PC-9 (cell line): ENCODE measurements around the gene STK38L. TPM values are rescaled to one million over a fixed set of nuclear protein-coding genes. Genes with fewer than 3 reads are reported as not detected.

Source experiments
- BruUV-seq: library from RNA; stranded (reverse); fragments of 400-500 nt; replicated peaks from 2 replicates; lab custom pipeline; 2021; lab: Mats Ljungman, UMichigan
- CTCF ChIA-PET: fragments of 300-600 bp; sonication (Branson Sonifier 250); formaldehyde crosslinking; loops from one replicate; lab custom pipeline; 2022; ENCODE audit warnings: antibody characterized with exemption; lab: Charles Lee
- POLR2A ChIA-PET: fragments of 300-600 bp; sonication (Branson Sonifier 250); formaldehyde crosslinking; loops from one replicate; lab custom pipeline; 2022; ENCODE audit warnings: antibody characterized with exemption; ENCODE audit not compliant: unreplicated experiment; lab: Charles Lee
- DNase-seq, 2 experiments: peaks; one replicate each; pipeline versions ENCODE4 v3.0.0 to v3.0.0-alpha.2; 2015 to 2022; ENCODE audit warnings: mixed read lengths in 1 of 2
- H2AFZ ChIP-seq: fragments of 200-600 bp; sonication (generic); 2 replicates; pipeline ENCODE4 v1.8.1; 2017; ENCODE audit warnings: antibody characterized with exemption
- H3F3A ChIP-seq: fragments of 200-600 bp; sonication (generic); 2 replicates; pipeline ENCODE4 v1.8.1; 2017; ENCODE audit warnings: antibody characterized with exemption, mild to moderate bottlenecking, low read depth; ENCODE audit not compliant: insufficient read depth
- H3K27ac ChIP-seq: fragments of 200-600 bp; sonication (generic); 2 replicates; pipeline ENCODE4 v1.6.1; 2016; ENCODE audit warnings: mixed run types
- H3K27me3 ChIP-seq: fragments of 200-600 bp; sonication (generic); 2 replicates; pipeline ENCODE4 v1.6.1; 2016; ENCODE audit warnings: low read depth, mixed run types; ENCODE audit not compliant: insufficient read depth
- H3K36me3 ChIP-seq: fragments of 200-600 bp; sonication (generic); 2 replicates; pipeline ENCODE4 v1.6.1; 2016; ENCODE audit warnings: low read depth, mixed run types
- H3K4me1 ChIP-seq: fragments of 200-600 bp; sonication (generic); replicated peaks from 2 replicates; pipeline ENCODE4 v1.6.1; 2016; ENCODE audit warnings: mixed run types; ENCODE audit not compliant: insufficient read depth
- H3K4me2 ChIP-seq: fragments of 200-600 bp; sonication (generic); 2 replicates; pipeline ENCODE4 v1.6.1; 2017; ENCODE audit warnings: mixed run types
- H3K4me3 ChIP-seq: fragments of 200-600 bp; sonication (generic); 2 replicates; pipeline ENCODE4 v1.6.1; 2016; ENCODE audit warnings: mixed run types
- H3K79me2 ChIP-seq: fragments of 200-600 bp; sonication (generic); 2 replicates; pipeline ENCODE4 v1.6.1; 2017; ENCODE audit warnings: low read depth, mixed run types
- H3K9me2 ChIP-seq: fragments of 200-600 bp; sonication (generic); 2 replicates; pipeline ENCODE4 v1.8.1; 2017; ENCODE audit warnings: mild to moderate bottlenecking; ENCODE audit not compliant: insufficient read depth
- H3K9me3 ChIP-seq: fragments of 200-600 bp; sonication (generic); 2 replicates; pipeline ENCODE4 v1.8.1; 2016; ENCODE audit warnings: low read depth; ENCODE audit not compliant: insufficient read depth
- H4K20me1 ChIP-seq: fragments of 200-600 bp; sonication (generic); 2 replicates; pipeline ENCODE4 v1.8.1; 2017; ENCODE audit not compliant: insufficient read depth
- CTCF ChIP-seq: fragments of 200-600 bp; sonication (generic); conservative IDR thresholded peaks from 2 replicates; pipeline ENCODE4 v1.6.1; 2017; ENCODE audit warnings: mixed run types, antibody characterized with exemption, mild to moderate bottlenecking, moderate library complexity
- EZH2 ChIP-seq: fragments of 200-600 bp; sonication (generic); IDR thresholded peaks from 2 replicates; pipeline ENCODE4 v1.8.0; 2017; ENCODE audit warnings: antibody characterized with exemption, low read depth
- intact Hi-C: fragments of 100-400 bp; cut with micrococcal nuclease; formaldehyde crosslinking; loops from one replicate; pipeline ENCODE4 v1.10.0; 2022; ENCODE audit not compliant: unreplicated experiment
- total RNA-seq: library from RNA; stranded (reverse); gene quantifications from 2 replicates; pipeline ENCODE4 v1.2.3, GENCODE V29; 2021

The STK38L gene
- total RNA-seq, 1 experiment from 2014 or later = 34.7 TPM

GRCh38 chr12:27355979-27356378, 111.9 kb downstream of the STK38L start:
- intact Hi-C loops = no loop called here
- no peaks in the 10 kb centered on the region for H3K27me3 ChIP-seq
- H3K4me1 ChIP-seq = no peaks in the 10 kb centered on the region
- H3K4me3 ChIP-seq = no peak overlapping the region
- ChIA-PET POLR2A (interaction anchor here (0.6 kb wide), 1 partner anchor 284 kb away, joined by 3 read pairs; no protein-coding TSS in a partner anchor), CTCF (no interaction called here)
- BruUV-seq = no TSS peak
- no peaks in the 10 kb centered on the region for H3F3A ChIP-seq
- TF ChIP-seq EZH2 (no peak), CTCF (no peak)
- H4K20me1 ChIP-seq = no peaks in the 10 kb centered on the region
- H3K4me2 ChIP-seq = no peak overlapping the region
- no peaks in the 10 kb centered on the region for H3K9me2 ChIP-seq
- peaks cover 7% of the 10 kb centered on the region; the same call in 1 of the 2 replicates for H3K79me2 ChIP-seq
- no peaks in the 10 kb centered on the region for H3K36me3 ChIP-seq
- H3K9me3 ChIP-seq = 0 out of 2 replicates have a peak, but pooled peaks cover 3% of the 10 kb centered on the region
- DNase-seq = no peak
- H3K27ac ChIP-seq = no peak overlapping the region
- H2AFZ ChIP-seq = no peak overlapping the region

- TF ChIP-seq CTCF (no peak), EZH2 (no peak)
- CTCF ChIA-PET = interaction anchor here (0.6 kb wide), 2 partner anchors 122 to 165 kb away, joined by 3 to 9 read pairs; no protein-coding TSS in a partner anchor
- intact Hi-C loops = no loop called here
- H3K27ac ChIP-seq = no peak overlapping the region
- 0 out of 2 replicates have a peak, but pooled peaks cover 3% of the 10 kb centered on the region for H3K9me3 ChIP-seq
- no TSS peak for BruUV-seq
- H3K36me3 ChIP-seq = no peaks in the 10 kb centered on the region
- no peak overlapping the region for H3K4me3 ChIP-seq
- no peaks in the 10 kb centered on the region for H4K20me1 ChIP-seq
- no peak overlapping the region for H2AFZ ChIP-seq
- no peaks in the 10 kb centered on the region for H3K27me3 ChIP-seq
- POLR2A ChIA-PET = interaction anchor here (0.5 kb wide), 1 partner anchor 639 kb away, joined by 3 read pairs; no protein-coding TSS in a partner anchor
- H3F3A ChIP-seq = no peaks in the 10 kb centered on the region
- no peaks in the 10 kb centered on the region for H3K9me2 ChIP-seq
- DNase-seq = no peak
- H3K4me2 ChIP-seq = no peak overlapping the region
- no peaks in the 10 kb centered on the region for H3K4me1 ChIP-seq
- H3K79me2 ChIP-seq = peaks cover 12% of the 10 kb centered on the region; the same call in 1 of the 2 replicates
Observed at GRCh38 chr12:27359578-27360340, 115.7 kb downstream of the STK38L start.

GRCh38 chr12:27361372-27361771, 117.3 kb downstream of the STK38L start:
- no peaks in the 10 kb centered on the region for H4K20me1 ChIP-seq
- TF ChIP-seq EZH2 (no peak), CTCF (no peak)
- H3K4me3 ChIP-seq = no peak overlapping the region
- ChIA-PET POLR2A (no interaction called here), CTCF (no interaction called here)
- H3K4me1 ChIP-seq = no peaks in the 10 kb centered on the region
- no peaks in the 10 kb centered on the region for H3K9me2 ChIP-seq
- H3K36me3 ChIP-seq = no peaks in the 10 kb centered on the region
- H3K9me3 ChIP-seq = 0 out of 2 replicates have a peak, but pooled peaks cover 3% of the 10 kb centered on the region
- DNase-seq = no peak
- H3K27me3 ChIP-seq = no peaks in the 10 kb centered on the region
- no peaks in the 10 kb centered on the region for H3F3A ChIP-seq
- no peak overlapping the region for H3K4me2 ChIP-seq
- H3K79me2 ChIP-seq = peaks cover 18% of the 10 kb centered on the region
- no peak overlapping the region for H3K27ac ChIP-seq
- intact Hi-C loops = no loop called here
- no TSS peak for BruUV-seq
- H2AFZ ChIP-seq = no peak overlapping the region
